GM19324 (cell line): Measurements from ENCODE around the gene TET1.
A peak's percentile ranks its signal among the peaks of the same experiment; 100 is the strongest.
"Not testable (repeated sequence)": the region's sequence is repeated elsewhere in the genome, so short reads cannot be mapped to it uniquely, and the experiment has no call there.

Source experiments
- ATAC-seq: cut with Tn5 transposase; IDR thresholded peaks from one replicate; pipeline ENCODE4 v1.9.1; 2021; ENCODE audit warnings: mild to moderate bottlenecking, moderate library complexity; ENCODE audit not compliant: unreplicated experiment, low FRiP score

TET1 gene

DNA sequence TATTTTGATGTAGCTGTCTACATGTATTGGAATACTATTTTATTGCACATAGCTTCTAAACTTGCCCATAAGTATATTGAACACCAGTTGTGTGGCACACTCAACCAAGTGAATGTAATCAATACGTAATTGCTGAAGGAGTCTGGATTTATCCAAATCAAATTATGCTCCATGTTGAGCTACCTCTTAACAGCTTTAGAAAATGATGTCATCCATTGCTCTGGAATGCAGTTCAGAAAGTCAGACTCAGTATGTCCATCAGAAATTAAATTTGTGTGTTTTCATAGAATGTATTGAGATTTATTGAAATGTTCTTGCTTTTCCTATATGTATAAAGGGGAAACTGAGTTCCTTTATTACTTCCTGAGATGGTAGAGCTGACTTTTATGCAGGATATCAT lies 135.9 kb downstream of the TET1 start:
- ATAC-seq = no peak

DNA sequence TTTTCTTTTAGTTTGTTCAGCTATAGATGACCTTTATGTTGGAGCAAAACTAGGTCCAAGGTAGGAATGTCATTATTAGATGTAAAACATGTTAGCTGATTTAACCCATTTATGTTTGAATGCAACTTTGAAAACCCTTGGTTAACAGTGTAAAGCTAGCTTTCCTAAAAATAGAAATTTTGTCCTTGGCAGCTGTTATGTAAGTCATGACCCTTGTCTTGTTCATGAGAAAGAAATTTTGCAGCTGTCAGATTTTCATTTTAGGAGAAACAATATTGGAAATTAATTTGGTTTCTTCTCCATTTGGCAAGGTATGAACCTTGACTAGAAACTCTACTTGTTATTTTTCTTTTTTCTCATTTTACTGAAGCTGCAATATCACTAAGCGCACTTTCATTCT lies 137.0 kb downstream of the TET1 start:
- ATAC-seq = no peak

DNA sequence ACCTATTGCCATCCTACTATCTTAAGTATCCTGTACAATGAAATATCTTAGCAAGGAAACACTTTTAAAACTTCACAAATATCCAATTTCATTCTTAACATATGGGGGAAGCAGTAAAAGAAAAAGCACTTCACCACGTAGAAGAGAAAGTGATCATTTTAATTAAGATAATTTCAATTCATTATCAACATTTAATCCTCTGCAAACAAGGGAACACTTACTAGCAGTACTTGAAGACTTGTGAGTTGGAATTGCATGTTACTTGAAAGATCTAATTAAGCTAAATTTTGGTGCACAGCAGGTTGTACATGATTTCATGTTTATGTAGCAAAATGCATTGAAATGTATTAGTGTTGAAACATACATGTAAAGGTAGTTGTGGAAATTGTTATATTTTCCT lies 140.1 kb downstream of the TET1 start:
- no peak for ATAC-seq

DNA sequence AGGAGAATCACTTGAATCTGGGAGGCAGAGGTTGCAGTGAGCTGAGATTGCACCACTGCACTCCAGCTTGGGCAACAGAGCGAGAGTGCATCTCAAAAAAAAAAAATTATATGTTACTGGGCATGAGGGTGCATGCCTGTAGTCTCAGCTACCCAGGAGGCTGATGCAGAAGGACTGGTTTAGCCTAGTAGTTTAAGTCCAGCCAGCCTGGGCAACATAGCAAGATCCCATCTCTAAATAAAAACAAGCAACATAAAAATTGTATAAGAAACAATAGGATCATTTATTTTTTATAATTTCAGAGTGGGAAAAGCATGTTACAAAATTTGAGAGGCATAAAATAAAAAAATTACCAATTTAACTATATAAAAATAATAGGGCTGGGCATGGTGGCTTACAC lies 145.4 kb downstream of the TET1 start:
- no peak for ATAC-seq

DNA sequence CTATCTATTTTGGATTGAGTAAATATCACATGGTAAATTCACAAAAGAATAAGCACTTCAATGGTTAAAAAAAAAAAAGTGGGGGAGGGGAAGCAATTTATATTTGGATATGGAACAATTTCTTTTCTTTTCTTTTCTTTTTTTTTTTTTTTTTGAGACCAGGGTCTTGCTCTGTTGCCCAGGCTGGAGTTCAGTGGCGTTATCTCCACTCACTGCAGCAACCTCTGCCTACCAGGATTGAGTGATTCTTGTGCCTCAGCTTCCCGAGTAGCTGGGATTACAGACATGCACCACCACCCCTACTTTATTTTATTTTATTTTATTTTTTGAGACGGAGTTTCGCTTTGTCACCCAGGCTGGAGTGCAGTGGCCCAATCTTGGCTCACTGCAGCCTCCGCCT lies 148.8 kb downstream of the TET1 start:
- ATAC-seq = not testable (repeated sequence)

DNA sequence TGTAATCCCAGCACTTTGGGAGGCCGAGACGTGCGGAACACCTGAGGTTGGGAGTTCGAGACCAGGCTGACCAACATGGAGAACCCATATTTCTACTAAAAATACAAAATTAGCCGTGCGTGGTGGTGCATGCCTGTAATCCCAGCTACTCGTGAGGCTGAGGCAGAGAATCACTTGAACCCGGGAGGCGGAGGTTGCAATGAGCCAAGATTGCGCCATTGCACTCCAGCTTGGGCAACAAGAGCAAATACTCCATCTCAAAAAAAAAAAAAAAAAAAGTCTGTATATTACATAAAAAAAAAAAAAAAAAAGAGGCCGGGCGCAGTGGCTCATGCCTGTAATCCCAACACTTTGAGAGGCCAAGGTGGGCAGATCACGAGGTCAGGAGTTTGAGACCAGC lies 152.9 kb downstream of the TET1 start:
- not testable (repeated sequence) for ATAC-seq

DNA sequence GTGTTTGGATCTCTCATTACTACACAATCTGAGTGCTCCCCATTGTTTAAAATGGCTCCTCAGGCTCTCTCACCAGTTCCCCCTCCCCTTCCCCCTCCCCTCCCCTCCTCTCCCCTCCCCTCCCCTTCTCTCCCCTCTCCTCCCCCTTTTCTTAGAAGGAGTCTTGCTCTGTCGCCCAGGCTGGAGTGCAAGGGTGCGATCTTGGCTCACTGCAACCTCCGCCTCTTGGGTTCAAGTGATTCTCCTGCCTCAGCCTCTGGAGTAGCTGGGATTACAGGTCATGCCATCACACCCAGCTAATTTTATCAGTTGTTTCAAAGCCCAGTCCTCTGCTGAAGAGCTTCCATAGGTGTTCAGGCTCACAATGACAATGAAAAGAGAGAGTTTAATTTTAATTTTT lies 157.3 kb downstream of the TET1 start:
- no peak for ATAC-seq

DNA sequence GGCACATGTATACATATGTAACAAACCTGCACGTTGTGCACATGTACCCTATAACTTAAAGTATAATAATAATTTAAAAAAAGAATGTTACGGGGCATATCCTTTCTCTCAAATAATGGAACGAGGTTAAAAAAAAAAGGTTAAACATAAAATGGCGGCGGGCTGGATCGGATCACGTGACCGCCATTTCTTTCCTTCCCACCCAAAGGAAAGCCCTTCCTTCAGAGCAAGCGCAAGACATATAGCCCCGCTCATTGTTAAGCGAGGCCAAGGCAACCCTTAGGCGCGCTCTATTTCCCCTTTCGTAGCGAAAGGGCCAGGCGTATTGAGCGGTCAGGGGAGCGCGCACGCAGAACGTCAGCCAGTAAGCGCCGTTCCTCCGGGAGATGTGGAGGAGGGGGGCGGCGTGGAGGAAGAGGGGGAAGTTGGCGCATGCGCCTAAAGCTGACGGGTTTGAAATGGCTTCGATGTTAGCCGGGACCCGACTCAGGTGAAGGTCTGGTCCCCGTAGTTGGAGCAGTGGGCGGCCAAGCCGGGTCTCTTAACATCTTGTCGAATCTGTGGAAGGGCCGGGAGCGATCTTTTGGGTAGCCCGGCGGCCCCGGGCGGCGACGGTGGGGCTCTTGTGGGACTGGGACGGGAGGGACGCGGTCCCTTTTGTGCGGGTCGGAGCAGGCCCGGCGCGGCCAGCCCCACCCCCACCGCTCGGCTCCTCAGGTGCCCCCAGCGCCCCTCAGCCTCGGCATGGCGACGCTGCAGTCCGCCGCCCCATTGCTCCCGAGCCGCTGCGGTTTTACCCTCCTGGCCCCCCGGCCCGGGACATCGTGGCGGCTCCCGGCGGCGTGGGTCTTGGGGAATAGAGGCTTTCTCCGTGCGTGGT lies 160.9 kb downstream of the TET1 start, which contains the start of gene CCAR1:
Gene CCAR1, plus strand, starts transcription at position 447 of the 880 bp plus-strand sequence. CDS start 1,266 bp downstream, outside the sequence.
- ATAC-seq = peak; percentile 99

DNA sequence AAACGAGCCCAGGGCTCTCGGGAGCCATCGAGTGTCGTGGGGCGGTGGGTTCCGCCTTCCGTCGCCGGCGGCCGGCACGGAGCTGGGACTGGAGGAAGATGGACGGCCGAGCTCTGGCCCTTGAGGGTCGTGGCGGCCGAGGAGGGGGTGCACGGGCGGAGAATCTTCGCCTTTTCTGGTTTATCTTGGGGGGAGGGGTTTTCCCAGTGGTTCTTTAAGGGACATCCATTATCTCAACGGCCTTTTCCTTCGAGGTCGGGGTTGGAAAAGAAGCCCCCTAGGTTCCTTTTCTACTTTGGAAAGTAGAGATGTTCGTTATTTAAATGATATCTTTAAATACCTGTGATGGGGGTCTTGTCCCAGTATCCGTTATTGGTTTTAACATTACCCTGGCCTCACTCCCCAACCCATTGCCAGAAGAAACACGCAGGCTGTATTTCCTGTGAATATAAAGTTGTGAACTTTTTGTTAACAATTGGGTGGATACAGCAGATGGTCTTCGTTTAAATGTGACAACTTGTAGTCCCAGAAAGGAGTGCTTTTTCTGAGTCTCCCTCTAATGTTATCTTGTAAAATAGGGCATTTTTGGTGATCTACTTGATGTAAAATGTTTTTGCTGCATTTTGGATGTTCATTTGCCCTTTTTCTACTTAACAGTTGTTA lies 161.7 kb downstream of the TET1 start:
- no peak for ATAC-seq

DNA sequence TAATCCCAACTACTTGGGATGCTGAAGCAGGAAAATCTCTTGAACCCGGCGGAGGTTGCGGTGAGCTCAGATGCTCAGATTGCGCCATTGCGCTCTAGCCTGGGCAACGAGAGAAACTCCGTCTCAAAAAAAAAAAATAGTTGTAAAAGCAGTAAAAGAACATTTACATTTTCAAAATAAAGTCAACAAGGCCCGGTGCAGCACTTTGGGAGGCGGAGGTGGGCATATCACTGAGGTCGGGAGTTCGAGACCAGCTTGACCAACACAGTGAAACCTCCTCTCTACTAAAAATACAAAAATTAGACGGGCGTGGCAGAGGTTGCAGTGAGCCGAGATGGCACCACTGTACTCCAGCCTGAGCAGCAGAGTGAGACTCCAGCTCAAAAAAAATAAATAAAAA lies 164.9 kb downstream of the TET1 start:
- ATAC-seq = no peak

DNA sequence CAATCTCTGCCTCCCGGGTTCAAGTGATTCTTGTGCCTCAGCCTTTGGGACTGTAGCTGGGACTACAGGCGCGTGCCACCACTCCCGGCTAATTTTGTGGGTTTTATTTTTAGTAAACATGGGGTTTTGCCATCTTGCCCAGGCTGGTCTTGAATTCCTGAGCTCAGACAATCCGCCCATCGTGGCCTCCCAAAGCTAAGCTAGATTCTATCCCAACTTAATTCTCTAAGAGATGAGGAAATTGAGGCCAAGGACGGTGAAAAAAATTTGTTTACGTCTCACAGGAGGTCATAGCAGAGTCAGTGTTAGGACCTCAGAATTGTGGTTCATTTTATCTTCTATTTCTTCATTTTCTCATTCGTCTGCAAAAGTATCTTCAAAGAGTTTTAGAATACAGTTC lies 167.0 kb downstream of the TET1 start:
- no peak for ATAC-seq

DNA sequence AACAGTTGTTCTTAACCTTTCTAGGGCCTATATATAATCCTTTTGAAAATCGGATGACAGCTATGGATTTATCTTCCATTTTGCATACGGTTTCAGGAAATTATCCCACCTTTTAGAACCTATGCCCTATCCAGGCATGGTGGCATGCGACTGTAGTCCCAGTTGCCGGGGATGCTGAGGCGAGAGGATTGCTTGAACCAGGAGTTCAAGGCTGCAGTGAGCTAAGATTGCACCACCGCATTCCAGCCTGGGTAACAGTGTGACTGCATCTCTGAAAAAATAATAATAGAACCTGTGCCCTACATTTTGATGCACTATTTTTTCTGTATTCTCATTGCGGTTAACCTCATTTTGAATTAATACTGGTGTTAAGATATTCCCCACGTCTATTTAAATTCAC lies 172.5 kb downstream of the TET1 start:
- no peak for ATAC-seq

DNA sequence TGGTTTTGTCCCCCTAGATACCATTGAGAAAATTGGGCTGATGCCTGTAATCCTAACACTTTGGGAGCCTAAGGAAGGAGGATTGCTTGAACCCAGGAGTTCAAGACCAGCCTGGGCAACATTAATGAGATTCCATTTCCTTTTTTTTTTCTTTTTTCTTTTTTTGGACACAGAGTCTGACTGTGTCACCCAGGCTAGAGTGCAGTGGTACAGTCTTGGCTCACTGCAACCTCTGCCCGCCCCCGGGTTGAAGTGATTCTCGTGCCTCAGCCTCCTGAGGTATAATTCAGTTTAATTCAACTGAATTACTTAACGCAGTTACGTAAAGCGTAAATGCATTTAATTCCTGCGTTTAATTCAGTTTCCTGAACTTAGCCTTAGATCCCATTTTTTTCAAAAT lies 174.2 kb downstream of the TET1 start:
- no peak for ATAC-seq

DNA sequence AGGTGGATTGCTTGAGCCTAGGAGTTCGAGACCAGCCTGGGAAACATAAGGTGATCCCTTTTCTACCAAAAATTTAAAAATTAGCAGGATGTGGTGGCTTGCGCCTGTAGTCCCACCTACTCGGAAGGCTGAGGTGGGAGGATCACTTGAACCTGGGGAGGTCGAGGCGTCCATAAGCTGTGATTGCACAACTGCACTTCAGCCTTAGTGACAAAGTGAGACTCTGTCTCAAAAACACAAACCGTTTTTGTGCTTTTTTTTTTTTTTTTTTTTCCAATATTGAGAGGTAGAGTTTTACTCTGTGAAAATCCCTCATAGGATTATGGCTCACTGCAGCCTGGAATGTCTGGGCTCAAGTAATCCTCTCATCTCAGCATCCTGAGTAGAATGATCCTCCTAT lies 175.0 kb downstream of the TET1 start:
- ATAC-seq = no peak

DNA sequence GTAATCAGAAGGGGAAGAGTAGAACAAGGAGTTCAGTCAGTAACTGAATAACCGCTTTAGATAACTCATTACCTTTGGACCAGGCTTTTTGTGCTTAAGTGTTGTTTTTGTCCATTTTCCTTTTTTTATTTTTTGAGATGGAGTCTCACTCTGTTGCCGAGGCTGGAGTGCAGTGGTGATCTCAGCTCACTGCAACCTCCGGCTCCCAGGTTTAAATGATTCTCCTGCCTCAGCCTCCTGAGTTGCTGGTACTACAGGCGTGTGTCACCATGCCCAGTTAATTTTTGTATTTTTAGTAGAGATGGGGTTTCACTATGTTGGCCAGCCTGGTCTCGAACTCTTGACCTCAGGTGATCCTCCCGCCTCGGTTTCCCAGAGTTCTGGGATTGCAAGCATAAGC lies 175.6 kb downstream of the TET1 start:
- not testable (repeated sequence) for ATAC-seq

DNA sequence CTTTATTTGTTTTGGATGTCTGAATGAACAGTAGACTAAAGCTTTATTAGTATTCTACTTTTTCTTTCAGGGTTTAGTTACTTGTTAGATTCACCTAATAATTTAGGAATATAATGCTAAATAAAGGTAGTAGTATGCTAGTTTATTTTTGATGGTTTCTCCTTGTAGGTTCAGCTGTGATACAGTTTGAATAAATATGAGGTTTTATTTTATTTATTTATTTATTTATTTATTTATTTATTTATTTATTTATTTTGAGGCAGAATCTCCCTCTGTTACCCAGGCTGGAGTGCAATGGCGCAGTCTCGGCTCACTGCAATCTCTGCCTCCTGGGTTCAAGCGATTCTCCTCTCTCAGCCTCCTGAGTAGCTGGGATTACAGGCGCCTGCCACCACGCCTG lies 180.5 kb downstream of the TET1 start:
- not testable (repeated sequence) for ATAC-seq

DNA sequence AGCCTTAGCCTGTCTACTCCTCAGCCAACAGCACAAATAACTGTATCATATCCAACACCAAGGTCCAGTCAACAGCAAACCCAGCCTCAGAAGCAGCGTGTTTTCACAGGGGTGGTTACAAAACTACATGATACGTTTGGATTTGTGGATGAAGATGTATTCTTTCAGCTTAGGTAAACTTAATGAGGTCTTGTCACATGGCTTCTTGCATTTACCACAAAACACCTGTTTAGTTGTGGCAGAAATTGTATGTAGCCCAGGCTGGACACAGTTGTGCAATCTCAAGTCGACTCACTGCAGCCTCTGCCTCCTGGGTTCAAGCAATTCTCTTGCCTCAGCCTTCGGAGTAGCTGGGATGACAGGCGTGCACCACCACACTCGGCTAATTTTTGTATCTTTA lies 182.3 kb downstream of the TET1 start:
- ATAC-seq = no peak
